Islet of Langerhans (tissue), 1 donor: ENCODE data around the gene WDR33.

Source experiments
- FAIRE-seq: peaks from one replicate; lab custom pipeline; 2011; peaks lifted over from hg19 to GRCh38; lab: Jason Lieb, UNC

WDR33 gene

DNA sequence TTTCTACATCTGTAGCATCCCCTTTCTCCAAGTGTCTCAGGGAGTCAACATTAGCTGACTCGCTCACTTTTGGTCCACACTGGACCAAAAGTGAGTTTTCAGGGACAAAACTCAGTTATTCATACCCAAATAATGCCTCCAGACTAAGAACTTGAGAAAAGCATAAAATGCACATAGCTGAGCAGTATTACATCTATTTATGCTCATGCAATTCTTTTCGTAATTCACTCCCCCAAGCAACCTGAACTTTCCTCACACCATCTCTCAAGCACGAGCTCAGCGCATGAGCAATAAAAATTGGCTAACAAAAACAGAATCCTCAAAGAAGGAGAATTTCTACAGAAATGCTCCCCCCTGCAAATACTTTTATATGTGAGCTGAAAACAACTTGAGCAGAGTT is 92.7 kb downstream of the WDR33 start:
- FAIRE-seq: no peak

DNA sequence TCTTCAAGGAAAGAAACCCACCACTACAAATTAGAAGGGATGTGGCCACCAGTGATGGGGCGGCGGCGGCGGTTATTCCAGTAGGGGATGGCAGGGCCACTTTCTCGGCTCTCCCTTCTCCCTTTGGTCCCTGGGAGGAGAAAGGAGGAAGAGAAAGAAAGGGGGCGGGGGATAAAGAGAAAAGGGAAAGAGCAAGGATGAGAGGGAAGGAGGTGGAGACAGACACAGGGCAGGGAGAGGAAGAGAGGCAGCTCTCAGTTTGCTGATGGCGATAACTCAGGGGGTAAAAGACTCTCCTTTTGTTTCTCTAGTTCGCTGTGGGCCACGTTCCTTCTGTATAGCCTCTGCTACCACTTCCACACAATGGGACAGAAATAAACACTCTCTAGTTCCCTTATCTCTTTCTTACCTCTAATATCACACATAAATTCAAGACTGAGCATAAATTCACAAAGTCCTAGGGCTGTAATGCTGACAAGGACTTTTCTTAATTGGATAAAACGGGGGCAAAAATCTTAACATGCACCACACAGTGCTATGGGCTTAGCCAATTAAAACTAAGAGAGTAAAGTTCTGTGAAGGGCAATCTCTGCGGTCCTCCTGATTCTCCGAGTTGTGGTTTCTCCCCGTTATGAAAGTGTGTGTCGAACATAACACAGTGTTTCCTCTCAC is 95.1 kb downstream of the WDR33 start:
- no peak for FAIRE-seq

DNA sequence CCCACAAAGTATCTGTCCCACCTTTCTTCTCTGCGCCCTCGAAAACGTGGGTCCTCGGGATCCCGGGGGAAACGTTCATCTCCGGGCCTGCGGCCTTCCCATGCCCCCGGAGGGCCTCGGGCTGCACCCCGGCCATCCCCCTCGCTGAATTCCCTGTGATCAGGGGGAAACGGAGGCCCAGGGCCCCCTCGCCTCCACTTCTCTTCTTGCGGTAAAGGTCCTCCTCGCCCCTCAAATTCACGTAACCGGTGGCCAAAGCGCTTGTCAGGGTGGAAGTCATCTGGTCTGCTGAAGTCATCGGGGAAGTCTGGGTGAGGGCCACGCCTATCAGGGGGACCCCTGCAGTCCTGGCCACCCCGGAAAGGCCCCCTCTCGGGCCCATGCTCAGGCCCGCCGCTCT is 97.4 kb downstream of the WDR33 start:
- FAIRE-seq: no peak

DNA sequence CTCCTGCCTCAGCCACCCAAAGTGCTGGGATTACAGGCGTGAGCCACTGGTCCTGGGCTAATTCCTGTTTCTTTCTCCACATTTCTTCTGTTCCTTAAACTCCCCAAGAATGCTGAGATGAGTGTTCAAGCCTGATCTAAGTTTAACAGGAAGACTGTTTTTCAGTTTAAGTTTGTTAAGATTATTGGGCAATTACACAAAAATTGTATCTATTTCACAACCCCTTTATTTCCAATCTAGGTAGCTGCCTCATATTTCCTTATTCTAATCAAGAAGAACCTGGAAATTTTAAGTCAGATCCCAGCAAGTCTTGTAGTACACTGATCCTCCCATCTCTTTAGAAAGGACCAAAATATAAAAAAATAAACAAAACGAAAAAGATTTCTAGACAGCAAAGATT is 98.0 kb downstream of the WDR33 start:
- FAIRE-seq: no peak

DNA sequence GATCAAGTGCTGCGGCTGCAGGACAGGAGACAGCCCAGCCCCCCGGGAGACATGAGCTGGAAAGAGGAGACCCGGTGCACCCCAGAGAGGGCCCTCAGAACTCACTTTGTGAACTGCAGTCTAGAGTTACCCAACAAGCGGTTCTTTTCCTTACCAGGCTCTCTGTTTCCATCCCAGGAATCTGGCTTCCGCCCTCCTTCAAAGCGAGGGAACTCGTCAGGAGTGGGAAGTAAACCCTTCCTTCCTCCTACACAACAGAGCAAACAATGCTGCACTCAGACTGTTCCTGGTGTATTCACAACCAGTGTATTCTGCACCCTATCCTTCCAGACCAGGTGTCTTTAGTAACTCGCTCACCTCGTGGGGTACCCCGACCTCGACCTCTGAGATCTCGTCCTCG is 101.6 kb downstream of the WDR33 start:
- FAIRE-seq: no peak

DNA sequence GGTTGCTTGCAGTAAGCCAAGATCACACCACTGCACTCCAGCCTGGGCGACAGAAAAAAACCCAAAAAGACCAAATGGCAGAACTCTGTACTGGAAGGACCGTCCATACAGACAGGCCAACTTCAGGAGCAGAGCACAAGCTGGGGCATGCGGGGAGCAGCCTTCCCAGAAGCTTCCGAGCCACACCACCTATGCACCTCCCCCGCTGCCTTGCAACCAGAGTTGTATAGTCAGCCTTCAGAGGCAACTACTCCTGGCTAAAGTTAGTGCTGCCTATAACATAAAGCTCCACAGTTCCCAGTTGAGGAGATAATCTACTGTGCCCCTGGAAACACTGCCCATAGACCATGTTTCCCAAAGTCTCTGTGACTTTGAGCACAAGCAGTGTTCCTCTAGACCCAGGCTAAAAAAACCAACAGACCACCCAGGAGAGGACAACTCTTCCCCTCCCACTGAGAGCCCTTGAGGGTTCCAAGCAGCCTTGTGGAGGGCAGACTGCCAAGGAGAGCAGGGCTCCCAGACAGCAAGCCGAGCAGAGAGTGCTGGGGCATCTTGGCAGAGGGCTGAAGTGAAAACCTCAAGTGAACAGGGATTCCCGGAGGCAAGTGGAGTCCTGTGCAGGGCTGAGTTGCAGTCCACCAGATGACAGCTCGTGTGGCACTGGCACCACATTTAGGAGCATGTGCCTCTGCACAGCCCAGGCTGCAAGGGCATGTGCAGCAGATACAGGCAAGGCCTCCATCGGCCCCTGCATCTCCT is 102.9 kb downstream of the WDR33 start:
- FAIRE-seq: no peak

DNA sequence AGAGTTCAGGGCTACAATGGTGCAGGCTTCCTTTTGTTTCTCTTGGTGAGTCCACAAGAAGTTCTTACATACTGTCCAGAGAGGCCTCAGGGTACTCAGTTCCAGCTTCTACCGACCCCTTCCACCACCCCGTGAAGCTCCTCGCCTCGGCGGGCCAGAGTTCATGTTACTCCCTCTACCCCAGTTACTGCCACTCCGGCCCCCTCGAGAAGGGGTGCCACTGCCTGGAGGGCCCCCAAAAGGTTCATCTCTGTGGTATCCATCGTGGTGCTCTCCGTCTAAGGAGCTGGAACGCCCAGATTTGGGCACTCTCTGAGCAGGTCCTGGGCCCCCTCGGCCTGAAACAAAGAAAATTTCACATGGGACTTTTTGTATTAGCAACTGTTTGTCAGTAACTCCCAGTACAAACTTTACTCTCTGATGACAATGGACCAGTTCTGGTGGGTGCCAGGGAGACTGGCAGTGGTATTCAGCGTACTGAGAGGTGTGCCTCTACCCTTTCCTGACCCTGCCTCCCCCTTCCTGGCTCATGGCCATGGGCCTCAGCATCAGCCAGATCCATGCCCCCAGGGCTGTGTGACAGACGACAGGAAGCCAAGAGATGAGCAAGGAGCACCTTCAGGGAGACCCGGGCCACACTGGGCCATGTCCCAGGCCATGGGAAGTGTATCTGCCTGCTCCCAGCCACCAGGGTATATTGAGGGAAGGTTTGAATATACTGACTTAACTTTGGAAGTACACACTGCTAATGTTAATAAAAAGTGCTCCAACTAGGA is 104.6 kb downstream of the WDR33 start:
- FAIRE-seq: no peak

DNA sequence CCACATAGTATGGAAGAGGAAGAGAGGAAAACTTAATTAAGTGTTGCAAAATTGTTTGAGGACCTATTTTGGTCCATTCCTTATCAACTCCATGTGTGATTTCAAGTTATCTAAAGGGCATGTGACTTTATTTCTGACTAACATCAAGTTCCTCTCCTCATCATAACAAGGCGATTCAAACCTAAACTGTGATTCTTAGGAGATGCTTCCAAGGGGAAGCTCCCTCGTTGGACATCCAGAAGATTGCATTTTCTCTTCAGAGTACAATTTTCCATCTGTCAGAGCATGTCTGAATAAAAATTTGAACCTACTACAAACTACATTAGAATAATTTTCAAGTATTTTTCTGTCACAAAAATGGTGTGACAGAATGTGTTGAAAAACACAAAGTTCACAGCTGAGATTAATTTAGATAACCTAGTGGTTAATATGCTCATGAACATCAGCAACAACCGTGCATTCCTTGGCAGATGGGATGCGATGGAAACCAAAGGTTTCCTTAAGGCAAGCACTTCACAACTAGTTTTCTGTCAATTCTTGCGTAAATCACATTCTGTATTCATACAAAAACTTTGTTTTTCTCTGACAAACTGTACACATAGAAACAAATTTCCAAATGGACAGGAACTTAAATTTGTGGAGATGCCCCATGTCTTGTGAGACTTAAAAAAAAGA is 105.4 kb downstream of the WDR33 start:
- FAIRE-seq: no peak

DNA sequence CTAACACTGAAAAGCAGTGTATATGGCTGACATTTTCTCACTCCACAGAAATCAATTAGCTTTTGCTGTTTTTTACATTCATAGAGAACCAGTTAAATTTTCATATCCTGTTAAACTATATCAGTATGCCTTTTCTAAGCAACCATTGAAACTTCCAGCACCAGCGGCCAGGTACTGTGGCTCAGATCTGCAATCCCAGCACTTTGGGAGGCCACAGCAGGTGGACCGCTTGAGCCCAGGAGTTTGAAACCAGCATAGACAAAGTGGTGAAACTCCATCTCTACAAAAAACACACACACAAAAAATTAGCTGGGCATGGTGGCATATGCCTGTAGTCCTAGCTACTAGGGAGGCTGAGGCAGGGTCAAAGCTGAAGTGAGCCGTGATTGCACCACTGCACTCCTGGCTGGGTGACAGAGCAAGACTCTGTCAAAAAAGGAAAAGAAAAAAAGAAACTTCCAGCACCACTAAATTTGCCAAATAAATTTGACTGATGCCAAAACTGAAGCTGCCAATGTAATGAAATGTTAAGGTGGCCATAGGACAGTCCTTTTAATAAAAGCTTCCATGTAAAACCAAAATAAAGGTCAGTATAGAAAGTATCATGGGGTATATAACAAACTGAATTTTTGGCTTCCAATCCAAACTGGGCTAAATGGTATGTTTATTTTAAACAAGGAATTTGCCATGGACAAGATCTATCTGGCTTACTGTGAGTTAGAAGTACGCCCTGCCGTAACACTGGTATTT is 106.2 kb downstream of the WDR33 start:
- FAIRE-seq: no peak

DNA sequence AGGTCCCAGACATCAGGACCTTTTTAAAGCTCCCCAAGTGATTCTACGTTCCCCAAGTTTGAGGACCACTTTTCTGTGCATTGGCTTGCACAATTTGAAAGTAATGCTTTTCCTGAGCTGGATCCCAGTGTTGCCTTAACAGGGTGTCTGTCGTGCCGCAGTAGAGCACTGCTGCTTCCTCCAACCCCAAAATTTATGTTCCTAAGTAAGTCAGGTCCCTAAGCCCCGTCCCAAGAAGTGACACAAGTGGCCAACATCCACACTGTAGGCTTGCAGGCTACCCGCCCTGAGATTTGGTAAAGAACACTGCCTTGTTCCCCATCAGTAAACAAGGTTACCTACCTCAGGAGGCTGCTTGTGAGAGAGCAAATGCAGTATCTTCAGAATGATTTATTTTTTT is 107.7 kb downstream of the WDR33 start:
- no peak for FAIRE-seq

DNA sequence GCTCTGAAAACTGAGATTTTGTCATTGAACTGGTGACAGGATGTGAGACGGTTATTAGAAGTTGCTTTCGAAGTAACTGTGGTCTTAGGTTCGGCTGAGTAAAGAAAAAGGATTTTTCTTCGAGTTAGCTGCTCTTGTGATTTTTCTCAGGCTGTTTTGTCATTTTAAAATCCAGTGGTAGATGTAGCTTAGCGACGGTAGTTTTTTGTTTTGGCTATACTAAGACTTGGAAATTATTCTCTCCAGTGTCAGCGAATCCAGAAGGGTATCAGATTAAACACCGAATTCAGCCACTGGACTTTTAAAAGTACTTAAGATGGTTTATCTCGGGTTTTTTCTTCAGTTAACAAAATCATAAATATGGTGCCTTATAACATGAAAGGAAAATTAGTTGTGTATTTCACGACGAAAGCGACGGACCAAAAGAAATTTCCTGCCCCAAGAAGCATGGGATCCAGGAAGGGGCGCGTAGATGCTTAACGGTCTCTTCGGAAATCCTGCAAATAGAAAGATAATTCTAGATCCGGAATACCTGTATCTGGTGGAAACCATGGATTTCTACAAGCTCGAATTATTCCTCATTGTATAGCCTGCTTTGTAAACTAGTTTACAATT is 108.5 kb downstream of the WDR33 start:
- no peak for FAIRE-seq

DNA sequence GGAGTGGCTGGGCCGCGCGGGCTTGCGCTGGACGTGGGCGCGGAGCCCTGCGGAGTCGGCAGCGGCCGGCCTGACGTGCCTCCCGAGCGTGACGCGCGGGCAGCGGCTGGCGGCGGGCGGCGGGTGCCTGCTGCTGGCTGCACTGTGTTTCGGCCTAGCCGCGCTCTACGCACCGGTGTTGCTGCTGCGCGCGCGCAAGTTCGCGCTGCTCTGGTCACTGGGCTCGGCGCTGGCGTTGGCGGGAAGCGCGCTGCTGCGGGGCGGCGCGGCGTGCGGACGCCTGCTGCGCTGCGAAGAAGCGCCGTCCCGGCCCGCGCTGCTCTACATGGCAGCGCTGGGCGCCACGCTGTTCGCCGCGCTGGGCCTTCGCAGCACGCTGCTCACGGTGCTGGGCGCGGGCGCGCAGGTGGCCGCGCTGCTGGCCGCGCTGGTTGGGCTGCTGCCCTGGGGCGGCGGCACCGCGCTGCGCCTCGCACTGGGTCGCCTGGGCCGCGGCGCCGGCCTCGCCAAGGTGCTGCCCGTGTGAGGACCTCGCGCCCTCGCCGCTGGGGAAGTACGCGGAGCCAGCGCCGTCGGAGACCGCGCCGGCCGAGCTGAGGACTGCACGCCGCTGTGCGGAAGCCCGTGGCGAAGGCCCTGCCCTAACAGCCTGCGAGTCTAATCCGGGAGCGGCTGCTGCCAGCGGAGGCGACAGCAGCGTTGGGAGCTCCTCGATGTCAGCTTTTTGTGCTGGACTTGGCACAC is 109.1 kb downstream of the WDR33 start:
- no peak for FAIRE-seq

DNA sequence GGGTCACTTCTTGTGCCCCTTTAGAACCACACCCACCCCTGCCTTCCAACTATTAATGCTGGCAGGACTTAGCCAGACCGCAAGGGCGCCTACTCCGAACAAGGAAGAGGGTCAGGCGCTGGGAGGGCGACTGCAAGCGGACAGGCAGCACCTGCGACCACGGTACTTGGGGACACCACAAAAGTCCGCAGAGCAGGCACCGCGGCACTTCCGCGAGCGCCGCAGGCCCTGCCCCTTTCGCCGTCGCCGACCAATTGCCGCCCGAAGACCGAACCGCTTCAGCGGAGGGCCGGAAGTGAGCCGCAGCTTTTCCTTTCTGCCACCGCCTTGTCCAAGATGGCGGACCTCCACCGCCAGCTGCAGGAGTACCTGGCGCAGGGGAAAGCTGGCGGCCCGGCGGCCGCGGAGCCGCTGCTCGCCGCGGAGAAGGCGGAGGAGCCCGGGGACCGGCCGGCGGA is 109.7 kb downstream of the WDR33 start, which contains the start of gene SFT2D3:
Gene SFT2D3, plus strand, starts transcription at position 305 of the 458 bp plus-strand sequence. Its CDS starts 32 bp downstream, at position 337.
- FAIRE-seq: no peak

DNA sequence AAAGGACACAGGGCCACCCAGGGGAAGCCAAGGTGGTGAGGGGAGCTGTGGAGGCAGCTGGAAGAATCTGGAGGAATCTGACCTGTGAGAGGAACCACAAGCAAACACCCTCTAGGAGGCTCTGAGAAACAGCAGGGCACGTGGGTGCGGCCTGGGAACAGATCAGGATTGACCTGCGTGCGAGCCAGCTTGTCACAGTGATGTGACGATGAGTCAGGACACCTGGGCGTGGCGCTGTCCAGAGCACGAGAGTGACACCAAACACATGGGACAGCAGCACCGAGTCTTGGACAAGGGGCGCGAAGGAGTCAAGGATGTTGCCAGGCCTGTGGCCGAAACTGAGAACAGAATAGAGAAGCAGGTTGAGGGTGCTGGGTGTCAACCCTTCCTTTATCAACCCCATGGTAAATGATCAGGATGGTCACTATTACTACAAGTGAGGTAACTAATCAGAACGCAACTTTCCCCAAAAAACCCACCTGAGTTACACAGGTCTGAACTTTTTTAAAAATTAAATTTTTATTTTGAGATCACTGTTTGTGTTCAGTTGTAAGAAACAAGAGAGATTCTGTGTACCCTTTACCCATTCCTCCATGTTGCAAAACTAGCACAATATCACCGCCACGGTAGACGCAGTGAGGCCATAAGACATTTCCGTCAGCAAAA is 110.3 kb downstream of the WDR33 start:
- no peak for FAIRE-seq

DNA sequence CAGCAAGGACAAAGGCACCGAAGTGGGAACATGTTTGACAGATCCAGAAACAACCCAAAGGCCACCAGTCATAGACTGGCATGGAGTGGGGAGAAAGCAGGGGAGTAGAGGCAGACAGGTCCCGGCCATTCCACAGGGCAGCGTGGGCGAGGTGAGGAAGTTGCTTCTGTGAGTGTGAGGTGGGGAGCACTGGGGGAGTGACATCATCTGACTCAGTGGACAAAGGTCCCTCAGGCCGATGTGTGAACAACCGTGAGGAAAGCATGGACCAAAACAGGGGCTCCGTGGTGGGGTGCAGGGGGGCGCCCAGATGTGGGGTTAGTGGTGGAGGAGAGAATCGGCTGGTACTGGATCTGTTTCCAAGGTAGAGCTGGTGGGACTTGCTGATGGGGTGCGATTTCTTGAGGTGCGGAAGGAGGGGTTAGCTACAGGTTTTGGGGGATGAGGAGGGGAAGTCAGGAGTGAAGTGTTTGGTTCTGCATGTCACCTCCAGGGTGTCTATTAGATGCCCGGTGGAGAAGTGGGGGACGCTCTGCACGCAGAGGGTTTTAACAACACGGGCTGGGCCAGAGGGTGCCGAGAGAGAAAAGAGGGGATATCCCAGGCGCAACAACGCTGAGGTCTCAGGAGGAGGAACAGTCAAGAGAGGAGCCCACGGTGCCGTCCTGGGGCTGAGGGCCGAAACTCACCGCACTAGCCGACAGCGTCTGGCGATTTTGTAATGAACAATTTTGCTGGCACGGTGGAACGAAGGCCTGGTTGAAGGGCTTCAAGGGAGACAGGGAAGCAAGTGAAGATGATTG is 112.2 kb downstream of the WDR33 start:
- no peak for FAIRE-seq

DNA sequence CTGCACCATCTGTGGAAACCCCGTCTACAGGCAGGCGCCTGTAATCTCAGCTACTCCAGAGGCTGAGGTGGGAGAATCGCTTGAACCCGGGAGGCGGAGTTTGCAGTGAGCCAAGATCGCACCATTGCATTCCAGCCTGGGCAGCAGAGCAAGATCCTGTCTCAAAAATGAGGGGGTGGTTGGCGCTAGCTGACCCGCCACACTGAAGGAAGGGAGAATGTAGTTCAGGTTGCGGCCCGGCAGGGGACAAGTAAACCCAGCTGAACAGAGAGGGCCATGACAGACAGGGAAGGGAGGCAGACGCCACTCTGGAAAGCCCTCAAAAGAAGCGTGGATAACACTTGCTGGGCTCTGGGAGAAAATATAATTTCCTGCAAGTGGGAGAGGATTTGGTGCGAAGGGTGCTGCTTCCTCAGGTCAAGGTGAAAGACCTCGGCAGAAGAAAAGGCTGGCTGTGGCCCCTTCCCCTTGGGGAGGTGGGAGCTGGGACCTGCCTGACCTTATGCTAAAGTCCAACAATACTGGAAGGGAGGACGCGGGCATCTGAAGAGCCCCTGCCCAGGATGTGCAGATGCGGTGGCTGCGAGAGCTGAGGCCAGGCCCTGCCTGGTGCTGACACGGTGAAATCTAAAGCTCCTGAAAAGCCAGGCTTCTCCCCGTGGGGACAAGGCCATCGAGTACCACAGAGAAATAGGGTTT is 113.3 kb downstream of the WDR33 start:
- FAIRE-seq: no peak

DNA sequence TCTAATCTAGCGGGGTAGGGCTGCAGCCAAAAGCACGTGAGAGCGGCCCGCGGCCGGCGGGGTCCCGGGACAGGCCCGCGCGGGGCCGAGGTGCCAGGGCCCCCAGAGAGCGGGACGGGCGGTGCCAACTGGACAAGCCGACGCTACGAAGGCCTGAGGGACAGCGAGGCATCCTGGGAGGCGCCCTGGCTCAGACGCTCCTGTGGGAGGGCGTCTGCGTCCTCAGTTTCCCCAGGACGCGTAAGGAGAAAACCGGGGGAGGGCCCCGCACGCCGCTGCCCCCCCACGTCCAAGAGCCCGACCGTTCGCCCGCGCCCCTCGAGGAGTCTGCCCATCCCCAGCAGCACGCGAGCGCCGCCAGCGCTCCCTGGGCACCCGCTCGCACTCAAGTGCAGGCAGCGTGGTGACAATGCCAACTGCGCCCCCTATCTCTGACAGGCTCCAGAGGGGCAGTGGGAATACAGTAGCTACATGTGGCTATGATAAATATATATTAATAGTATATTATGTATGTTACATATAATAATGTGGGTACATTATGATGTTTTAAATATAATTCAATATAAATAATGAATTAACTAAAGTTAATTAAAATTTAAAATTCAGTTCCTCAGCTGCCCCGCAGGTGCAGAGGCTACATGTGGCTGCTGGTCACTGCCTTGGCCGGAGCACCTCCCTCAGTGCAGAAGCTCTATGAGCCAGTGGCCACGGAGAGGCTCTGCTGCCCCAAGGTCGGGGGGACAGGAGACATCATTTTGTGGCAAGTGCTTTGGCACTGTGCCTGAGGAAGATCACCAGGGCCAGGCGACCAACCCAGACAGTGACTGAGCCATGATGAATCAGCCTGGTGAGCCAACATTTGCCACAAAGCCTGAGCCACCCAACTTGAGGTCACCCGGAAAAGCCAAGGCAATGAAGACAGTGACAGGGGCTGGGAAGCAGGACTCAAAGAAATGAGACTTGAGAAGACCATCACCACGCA is 115.2 kb downstream of the WDR33 start:
- FAIRE-seq: no peak
